ENCODE results near the gene GSS. TPM values are rescaled to one million over a fixed set of nuclear protein-coding genes. Genes with fewer than 3 reads are reported as not detected.

GSS gene
- total RNA-seq, 1 donor from 2014 or later, result 47.2 TPM

- intact Hi-C loops (cut with micrococcal nuclease), result no loop called here
Measured at GRCh38 chr20:34978092-34978744, 22.6 kb upstream of the GSS start.

DNA sequence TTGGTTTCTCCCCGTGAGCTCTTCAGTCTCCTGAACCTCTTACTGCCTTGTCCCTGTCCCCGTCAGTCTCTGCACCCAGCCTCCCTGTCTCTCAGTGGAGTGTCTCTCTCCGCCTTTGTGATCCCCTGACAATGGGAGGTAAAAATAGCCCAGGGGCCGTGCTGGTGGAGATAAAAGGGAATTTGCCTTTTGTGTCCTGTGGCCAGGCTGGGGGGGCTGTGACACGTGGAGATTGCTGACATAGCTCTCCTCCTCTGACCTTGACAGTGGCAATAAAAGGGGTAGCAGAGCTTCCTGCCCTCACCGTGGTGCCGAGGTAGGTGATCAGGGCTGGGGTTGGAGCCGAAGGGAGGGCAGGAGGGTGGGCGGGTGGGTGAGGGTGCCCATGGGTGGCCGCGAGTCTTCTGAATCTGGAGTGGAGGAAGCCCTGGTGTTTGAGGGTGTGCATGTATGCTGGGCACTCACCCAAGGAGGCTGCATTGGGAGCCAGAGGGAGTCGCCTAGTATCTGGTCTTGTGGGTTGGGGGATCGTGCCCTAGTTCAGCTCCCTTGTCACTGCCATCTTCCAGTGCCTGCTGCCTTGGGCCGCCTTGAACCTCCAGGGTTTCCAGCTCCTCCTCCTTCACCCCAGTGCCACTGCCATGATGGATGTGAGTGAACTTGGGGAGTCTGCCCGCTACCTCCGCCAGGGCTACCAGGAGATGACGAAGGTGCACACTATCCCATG is 21.9 kb upstream of the GSS start:
- intact Hi-C loops (cut with micrococcal nuclease), result no loop called here

DNA sequence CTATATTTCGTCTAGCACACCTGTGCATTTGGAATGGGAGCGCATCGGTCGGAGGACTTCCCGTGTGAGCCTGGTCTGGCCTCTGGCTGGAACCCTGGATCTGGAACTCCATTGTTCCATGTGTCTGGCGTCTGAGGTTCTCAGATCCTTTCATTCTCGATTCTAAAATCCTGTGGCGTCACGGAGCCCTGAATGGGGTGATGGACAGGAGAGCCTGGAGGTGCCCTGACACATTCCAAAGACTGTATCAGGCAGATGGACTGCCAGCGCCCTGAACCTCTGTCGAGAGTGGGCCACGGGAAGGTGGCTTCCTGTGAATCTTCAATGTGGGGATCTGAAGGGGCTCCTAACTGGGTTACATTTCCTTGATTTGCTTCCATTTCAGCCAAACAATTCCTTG is 20.7 kb upstream of the GSS start:
- intact Hi-C loops (cut with micrococcal nuclease), result no loop called here

GRCh38 chr20:34974246-34974645 is 18.6 kb upstream of the GSS start:
- intact Hi-C loops (cut with micrococcal nuclease), result no loop called here

GRCh38 chr20:34971561-34972235 is 16.1 kb upstream of the GSS start:
- intact Hi-C loops (cut with micrococcal nuclease), result no loop called here

DNA sequence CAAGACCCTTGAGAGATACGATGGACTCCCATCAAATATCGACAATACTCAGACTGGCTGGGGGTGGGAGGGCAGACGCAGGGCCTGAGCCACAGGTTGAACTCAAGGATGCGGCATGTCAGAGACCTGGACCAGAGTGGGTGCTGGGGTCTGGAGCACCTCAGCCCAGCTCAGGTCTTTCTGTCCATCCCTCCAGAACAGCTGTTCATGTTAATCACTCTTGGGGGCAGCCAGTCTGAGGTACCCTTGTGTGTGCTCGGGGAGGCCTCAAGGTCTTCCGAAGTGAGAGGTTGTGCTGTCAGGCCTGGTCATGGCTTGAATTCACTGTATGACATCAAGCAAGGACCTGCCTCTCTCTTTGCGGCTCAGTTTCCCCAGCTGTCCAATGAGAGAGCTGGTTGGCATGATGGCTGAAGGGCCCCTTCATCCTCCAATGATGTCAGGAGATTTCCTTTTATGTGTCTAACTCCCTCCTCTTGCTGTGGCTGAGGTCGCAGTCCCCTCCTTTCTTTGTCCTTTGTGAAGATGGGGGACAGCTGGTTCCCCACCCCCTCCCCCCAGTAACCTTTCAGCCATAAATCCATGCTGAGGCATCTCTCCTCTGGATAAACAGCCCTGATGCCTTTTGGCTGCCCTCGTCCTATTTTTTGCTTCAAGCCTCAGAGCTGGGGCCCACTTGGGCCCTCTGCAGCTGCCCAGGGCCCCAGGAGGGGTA is 15.4 kb upstream of the GSS start:
- intact Hi-C loops (cut with micrococcal nuclease), result no loop called here

DNA sequence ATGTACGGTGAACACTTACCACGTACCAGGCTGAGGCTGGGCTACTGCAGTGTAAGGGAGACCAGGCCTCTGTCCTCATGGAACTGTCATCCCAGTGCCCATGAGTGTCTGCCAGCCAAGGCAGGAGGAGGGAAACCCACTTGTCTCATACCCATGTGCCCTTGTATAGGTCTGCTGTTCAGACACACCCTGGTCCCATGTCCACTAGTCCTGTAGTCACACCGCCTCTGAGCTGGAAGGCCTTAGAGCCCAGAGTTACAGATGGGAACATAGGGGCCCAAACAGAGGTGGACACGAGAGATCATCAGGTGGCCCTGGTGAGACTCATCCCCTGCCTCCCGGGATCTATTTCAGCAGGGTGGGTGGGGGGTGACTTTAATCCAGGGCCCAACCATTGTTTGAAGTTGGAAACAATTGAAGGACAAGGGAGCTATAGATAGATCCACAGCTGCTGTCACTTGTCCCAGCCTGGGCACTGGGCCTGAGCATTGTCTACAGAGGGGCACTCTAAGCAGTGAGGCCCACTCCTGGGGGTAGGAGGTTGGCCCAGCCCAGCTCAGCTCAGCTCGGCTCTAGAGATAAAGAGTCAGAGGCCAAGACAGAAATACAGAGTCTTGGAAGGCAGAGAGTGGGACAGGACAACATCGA is 14.7 kb upstream of the GSS start:
- intact Hi-C loops (cut with micrococcal nuclease), result no loop called here

- intact Hi-C loops (cut with micrococcal nuclease), result no loop called here
Measured at GRCh38 chr20:34968042-34968775, 12.6 kb upstream of the GSS start.

DNA sequence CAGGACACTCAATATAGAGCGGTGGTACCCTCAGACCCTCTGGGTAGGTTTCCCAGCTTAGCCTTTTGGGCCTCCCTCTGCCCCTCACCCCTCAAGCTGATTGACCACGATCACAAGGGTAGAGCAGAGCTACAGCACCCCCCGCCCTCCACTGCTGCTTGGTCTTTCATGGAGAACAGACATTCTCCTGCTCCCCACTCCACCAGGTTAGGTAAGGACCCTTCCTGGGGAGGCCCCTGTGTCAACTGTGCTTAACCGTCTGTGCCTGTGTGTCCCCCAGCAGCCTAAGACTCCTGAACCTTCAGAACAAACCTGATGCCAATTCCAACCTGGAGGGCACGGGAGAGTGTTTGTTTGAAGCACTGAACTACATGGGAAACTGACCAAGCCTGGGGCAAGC is 11.8 kb upstream of the GSS start:
- intact Hi-C loops (cut with micrococcal nuclease), result no loop called here

GRCh38 chr20:34965051-34965450 is 9.4 kb upstream of the GSS start:
- intact Hi-C loops (cut with micrococcal nuclease), result no loop called here

- intact Hi-C loops (cut with micrococcal nuclease), result no loop called here
Measured at GRCh38 chr20:34964486-34964885, 8.9 kb upstream of the GSS start.

DNA sequence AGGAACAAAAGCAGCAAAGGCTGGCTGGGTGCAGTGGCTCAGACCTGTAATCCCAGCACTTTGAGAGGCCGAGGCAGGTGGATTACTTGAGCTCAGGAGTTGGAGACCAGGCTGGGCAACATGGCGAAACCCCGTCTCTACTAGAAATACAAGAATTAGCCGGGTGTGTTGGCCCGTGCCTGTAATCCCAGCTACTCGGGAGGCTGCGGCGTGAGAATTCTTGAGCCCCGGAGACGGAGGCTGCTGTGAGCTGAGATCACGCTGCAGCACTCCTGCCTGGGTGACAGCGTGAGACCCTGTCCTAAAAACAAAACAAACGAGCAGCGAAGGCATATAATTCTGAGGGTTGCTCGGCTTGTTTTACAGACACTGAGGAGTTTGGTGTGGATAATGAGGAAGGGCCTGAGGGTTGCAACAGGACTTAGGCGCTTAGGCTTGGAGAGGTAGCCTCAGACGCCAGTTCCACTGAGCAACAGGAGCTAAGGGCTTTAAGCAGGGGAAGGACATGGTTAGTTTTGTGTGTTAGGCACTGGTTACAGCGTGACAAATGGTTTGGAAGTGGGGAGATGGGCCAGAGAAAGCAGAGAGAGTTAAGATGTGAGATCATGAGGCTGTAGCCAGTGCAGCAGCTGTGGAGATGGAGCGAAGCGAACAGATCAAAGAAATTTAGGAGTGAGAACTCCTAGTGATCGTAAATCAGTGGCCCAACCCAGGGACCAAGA is 1.3 kb upstream of the GSS start:
- intact Hi-C loops (cut with micrococcal nuclease), result loop anchor here (5.0 to 10.0 kb wide), 3 partner anchors 138 to 995 kb away; partner anchors contain the start of genes ITCH, SCAND1 and TRPC4AP

DNA sequence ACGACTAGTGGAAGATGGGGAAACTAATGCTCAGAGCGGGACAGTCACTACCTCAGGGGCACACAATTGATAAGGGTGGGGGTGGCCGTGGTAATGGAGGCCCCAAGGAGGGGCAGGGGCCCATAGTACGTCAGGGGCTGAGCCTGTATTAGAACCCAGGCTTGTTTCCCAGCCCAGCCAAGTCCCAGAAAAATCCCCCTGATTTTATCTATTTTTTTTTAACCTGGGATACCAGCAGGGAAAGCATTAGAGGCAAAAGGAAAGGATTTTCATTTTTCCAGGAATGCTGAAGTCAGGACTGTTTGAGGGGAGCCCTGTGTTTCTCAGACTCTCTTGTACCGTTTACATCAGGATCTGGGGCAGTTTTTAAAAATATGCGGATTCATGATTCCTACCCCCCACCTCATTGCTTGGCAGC is 444 bp upstream of the GSS start:
- intact Hi-C loops (cut with micrococcal nuclease), result loop anchor here (5.0 to 10.0 kb wide), 3 partner anchors 139 to 996 kb away; partner anchors contain the start of genes ITCH, SCAND1 and TRPC4AP

DNA sequence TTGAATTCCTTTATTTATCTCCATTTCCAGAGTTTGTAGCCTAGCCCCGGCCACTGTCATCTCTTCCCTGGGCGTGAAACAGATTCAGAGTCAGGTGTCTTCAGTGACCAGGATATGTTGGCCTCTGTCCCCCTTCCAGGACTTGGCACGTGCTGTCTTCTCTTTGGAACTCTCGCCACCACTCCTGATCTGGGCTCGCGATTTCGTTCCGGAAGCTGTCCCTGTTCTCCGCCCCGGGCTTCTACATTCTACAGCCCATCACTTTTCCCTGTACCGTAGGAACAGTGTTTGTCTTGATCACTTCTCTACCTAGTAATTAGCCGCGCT is 739 bp downstream of the GSS start:
- intact Hi-C loops (cut with micrococcal nuclease), result loop anchor here (1.0 to 10.0 kb wide), 5 partner anchors 81 to 997 kb away; partner anchors contain the start of genes ITCH, NCOA6, SCAND1 and TRPC4AP

DNA sequence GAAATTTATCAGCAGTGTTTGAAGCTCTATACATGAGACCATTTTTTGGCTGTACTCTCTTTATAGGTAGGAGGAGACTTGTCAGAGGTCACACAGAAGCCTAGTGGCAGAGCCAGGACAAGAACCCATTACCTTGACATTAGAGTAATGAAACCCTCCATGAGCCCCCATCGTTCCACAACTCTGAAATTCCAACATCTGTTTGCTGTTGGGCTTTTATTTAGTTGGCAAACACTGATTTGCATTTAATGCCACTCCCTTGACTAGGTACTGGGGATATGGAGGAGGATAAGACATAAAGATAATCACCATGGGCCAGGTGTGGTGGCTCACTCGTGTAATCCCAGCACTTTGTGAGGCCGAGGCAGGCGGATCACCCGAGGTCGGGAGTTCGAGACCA is 1.6 kb downstream of the GSS start:
- intact Hi-C loops (cut with micrococcal nuclease), result loop anchor here (2.0 to 10.0 kb wide), 3 partner anchors 129 to 589 kb away; partner anchors contain the start of genes ITCH, NCOA6 and TRPC4AP

GRCh38 chr20:34952671-34953070 is 2.9 kb downstream of the GSS start:
- intact Hi-C loops (cut with micrococcal nuclease), result loop anchor here (10.0 kb wide), 2 partner anchors 142 to 588 kb away; partner anchors contain the start of genes ITCH and TRPC4AP

GRCh38 chr20:34951652-34952051 is 4.0 kb downstream of the GSS start:
- intact Hi-C loops (cut with micrococcal nuclease), result loop anchor here (10.0 kb wide), 2 partner anchors 143 to 587 kb away; partner anchors contain the start of genes ITCH and TRPC4AP

DNA sequence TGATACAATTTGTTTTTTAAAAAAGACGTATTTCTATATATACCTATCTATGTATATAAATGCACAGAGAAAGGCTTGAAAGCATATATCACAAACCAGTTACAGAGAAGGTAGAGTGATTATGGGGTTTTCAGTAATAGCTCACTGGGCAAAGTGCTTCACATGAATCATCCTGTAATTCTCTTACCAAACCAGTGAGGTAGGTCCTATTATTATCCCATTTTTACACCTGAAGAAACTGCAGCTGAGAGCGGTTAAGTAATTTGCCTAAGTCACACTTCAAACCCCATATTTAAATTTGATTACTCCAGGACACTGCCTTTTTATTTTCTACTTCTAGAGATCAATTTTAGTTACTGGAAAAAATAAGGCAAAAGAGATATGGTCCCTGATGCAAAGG is 4.4 kb downstream of the GSS start:
- intact Hi-C loops (cut with micrococcal nuclease), result loop anchor here (10.0 kb wide), 2 partner anchors 144 to 586 kb away; partner anchors contain the start of genes ITCH and TRPC4AP

DNA sequence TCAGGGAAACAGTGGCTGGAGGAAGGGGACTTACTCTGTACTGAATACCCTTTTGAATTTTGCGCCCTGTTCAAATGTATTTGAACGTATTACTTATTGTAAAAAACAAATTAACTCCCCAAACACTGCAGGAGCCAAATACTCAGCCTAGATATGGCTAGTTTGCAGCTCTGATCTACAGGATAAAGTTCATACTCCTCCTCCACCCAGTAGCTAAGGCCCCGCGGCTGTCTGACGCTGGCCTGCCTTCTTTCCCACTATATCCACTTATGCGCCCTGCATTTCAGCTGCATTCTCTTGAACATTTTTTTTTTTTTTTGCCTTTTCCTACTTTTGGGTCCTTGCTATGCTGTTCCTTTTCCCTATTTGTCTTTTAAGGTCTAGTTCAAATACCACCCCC is 6.5 kb downstream of the GSS start:
- intact Hi-C loops (cut with micrococcal nuclease), result no loop called here
